ENCODE measurements around the gene DAPK3.
"Not testable (repeated sequence)": the region's sequence is repeated elsewhere in the genome, so short reads cannot be mapped to it uniquely, and the experiment has no call there.

The DAPK3 gene

GRCh38 chr19:3977242-3978143 lies 6.6 kb upstream of the DAPK3 start:
- no peak for FAIRE-seq

GRCh38 chr19:3976495-3977241 lies 5.8 kb upstream of the DAPK3 start:
- FAIRE-seq: no peak

DNA sequence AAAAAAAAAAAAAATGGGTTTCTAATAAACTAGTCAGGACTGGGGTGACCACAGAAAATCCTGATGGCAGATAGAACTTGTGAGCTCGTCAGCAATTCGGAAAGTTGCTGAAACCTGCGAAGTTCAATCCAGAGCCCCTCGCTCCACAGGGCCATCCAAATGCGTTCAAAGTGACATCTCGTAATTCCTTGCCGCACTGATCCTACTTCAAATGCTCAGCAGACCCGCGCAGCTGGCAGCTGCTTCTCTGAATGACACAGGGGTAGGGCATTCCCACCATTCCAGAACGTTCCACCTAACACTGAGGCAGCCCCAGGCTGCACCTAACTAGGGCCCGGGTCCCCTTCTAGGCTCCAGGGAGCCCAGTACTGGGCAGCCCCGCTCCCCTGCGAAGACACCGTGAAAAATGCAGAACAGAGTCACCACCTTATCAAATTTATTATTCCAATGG lies 4.8 kb upstream of the DAPK3 start:
- no peak for FAIRE-seq

- FAIRE-seq: no peak
These were observed 4.2 kb upstream of the DAPK3 start for GRCh38 chr19:3975144-3975543.

GRCh38 chr19:3970313-3970807 lies 539 bp downstream of the DAPK3 start:
- no peak for FAIRE-seq

DNA sequence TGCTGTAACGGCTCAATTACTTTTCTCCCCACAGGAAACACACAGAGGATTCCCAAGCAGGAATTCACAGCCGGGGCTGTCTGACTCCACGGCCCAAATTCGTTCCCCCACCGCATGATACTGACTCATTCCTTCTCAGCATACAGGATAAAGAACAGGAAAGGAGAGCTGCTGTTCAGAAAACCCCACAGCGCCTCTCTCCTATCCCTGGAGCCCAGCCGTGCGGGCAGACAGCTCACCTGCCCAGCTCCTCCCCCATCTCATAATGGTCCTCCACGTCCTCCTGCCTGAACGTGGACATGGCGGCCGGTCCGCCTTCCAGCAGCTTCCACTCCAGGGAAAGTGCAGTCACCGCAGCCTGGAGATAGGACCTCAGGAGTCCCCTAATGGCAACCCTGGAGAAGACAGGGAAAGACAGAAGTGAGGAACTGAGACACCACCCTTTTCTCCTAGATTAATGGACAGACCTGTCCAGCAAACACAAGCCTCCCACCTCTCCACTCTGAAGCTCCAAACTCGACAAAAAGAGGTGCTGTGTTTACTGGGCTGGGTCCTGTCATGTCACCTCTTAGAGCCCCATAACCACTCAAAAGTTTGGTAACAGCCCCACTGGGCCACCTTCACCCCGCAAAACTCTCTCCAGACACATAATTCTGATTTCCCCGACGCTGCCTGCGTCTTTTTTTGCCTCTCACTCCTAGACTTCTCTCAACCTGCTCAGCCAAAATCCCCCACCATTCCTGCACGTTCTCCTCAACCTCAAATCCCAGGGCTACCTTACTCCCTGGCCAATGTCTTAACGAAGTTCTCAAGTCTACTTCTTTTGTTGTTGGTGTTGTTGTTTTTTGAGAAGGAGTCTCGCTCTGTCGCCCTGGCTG lies 1.2 kb downstream of the DAPK3 start:
- no peak for FAIRE-seq

GRCh38 chr19:3968556-3969434 lies 2.1 kb downstream of the DAPK3 start:
- peak; percentile 71 for FAIRE-seq

DNA sequence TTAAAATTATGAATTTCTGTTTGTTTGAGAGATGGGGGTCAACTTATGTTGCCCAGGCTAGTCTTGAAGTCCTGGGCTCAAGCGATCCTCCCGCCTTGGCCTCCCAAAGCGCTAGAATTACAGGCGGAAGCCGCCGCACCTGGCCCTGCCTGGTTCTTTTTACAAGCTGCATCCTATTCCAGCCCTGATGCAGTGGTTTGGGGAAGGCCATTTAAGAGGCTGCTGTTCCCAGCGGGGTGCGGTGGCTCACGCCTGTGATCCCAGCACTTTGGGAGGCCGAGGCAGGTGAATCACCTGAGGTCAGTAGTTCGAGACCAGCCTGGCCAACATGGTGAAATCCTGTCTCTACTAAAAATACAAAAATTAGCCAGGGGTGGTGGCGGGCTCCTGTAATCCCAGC lies 2.9 kb downstream of the DAPK3 start:
- FAIRE-seq: not testable (repeated sequence)

- no peak for FAIRE-seq
These were observed 4.6 kb downstream of the DAPK3 start for GRCh38 chr19:3966051-3967017.

DNA sequence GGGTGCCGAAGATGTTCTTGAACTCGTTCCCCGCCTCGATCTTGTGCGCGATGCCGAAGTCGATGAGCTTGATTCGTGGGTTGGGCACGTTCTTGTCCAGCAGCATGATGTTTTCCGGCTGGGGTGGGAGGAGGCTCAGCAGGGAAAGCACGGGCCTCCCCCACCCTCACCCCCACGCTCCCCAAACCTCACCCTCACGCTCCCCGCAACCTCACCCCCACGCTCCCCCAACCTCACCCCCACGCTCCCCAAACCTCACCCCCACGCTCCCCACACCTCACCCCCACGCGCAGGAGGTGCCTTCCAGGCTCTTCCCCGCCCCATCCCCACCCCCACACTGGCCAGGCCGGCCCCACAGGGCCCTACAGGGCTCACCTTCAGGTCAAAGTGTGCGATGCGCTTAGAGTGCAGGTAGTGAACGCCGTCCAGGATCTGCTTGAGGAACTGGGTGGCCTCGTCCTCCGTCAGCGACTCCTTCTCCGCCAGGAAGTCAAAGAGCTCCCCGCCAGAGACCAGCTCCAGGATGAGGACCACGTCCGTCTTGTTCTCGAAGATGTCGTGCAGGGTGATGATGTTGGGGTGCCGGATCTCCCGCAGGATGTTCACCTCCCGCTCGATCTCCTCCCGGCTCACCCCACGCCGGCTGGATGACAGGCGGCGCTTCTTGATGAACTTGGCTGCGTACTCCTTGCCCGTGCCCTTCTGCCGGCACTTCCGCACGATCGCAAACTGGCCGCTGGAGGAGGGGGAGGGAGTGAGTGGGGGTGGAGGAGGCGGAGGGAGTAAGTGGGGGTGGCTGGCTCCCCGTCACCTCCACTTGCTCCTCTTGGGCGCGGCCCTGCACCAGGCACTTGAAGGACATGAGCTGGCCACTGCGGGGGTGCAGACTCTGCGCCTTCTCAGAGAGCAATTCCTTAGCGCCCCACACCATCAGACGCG lies 6.4 kb downstream of the DAPK3 start:
- FAIRE-seq: no peak

GRCh38 chr19:3963458-3964255 lies 7.2 kb downstream of the DAPK3 start:
- FAIRE-seq: no peak

DNA sequence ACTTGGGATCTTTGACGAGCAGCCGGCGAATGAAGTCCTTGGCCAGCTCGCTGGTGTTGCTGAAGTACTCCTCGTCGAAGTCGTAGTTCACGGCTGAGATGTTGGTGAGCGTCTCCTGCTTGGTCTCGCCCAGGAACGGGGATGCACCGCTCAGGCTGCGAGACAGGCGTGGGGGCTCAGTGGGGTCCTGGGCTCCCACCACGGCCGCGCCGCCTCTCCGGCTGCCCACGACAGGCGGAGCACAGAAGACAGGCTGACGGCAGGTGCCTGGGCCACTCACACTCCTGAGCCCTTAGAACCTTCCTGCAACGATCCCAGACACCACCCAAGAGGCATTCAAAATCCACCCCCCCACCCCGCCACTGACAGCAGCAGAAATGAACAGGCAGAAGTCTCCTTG lies 9.9 kb downstream of the DAPK3 start:
- no peak for FAIRE-seq

DNA sequence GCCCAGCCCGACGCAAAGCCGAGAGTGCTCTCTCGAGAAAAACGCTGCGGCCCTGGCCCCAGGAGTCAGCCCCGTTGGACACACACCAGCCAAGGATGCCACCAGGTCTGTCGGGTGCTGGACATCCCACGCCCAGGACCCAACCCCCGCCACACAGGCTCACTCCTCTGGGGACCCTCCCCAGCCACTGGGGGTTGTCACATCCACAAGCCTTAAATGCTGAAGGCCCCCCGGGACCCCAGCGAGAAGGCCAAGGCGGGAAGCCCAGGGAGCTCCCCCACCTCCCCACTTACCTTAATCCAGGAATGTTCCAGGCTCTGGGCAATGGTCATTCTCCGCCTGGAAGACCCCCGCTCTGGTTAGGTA lies 11.2 kb downstream of the DAPK3 start:
- no peak for FAIRE-seq

DNA sequence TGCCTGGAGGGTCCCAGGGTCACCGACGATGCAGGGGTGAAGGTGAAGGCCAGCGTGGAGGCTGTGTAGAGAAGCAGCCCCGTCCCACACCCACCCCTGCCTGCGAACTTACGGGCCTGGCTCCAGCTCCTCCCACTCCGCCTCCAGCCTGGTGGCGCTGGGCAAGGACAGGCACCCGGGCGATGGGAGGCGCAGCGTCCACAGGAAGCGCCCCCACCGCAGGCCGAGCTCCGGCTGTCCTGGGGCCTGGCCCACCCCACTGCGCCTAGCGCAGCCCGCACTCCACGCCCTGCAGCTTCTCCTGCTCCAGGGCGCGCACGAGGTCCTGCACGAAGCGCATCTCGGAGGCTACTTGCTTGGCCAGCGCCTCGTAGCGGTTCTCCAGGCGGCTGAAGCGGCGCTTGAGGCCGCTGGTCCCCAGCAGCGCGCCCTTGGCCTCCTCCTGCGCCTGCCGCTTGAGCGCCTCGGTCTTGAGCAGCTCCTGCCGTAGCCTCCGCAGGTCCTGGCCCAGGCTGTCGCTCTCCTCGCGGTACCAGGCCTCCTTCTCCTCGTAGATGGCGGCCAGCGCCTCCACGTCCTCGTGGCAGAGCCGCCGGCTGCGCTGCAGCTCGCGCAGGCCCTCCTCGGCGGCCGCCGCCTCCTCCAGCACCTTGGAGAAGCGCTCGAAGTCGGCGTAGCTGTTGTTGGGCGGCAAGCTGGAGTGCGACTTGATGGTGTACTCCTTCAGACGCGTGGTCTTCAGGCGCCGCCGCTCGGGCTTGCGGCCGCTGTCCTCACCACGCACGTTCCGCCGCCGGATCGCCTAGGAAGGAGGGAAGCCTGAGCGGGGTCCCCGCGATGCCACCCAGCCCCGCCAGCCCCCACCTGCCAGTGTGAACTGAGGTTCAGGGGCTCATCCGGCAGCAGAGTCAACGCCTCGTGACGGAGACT lies 11.8 kb downstream of the DAPK3 start:
- FAIRE-seq: no peak

GRCh38 chr19:3955688-3956087 lies 15.2 kb downstream of the DAPK3 start:
- no peak for FAIRE-seq

GRCh38 chr19:3955276-3955675 lies 15.6 kb downstream of the DAPK3 start:
- not testable (repeated sequence) for FAIRE-seq

DNA sequence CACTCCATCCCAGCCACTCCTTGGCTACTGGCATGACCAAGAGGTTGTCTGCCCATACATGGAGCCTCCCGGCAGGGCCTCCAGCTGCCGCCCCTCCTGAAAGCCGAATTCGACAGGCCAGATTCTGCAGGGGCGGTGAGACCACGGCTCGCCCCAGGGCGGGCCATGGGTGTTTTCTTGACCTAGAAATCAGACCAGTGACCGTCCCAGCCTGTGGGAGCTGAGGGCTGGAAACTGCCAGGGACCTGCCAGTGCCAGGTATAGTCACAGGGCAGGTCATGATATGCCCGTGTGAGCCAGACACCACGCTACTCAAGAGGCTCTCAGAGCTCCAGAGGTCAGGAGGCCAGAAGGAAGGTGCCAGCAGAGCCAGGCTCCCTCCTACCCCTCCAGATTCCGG lies 16.8 kb downstream of the DAPK3 start:
- FAIRE-seq: no peak
